GM19452 (cell line): Measurements from ENCODE around the gene PHF11.
A peak's percentile ranks its signal among the peaks of the same experiment; 100 is the strongest.
"Not testable (repeated sequence)": the region's sequence is repeated elsewhere in the genome, so short reads cannot be mapped to it uniquely, and the experiment has no call there.

Experiments
- ATAC-seq: cut with Tn5 transposase; IDR thresholded peaks from one replicate; pipeline ENCODE4 v1.9.1; 2021; ENCODE audit not compliant: unreplicated experiment

Gene PHF11

GRCh38 chr13:49495783-49496762 is at the start of gene PHF11:
Gene PHF11 (plus strand): TSS chr13:49495953. CDS start chr13:49496002, 49 bp downstream.
- ATAC-seq = peak; percentile 82

- no peak for ATAC-seq
Measured at GRCh38 chr13:49446473-49446872, 49.3 kb upstream of the PHF11 start.

- no peak for ATAC-seq
Measured at GRCh38 chr13:49448753-49449152, 47.0 kb upstream of the PHF11 start.

- ATAC-seq = no peak
Measured at GRCh38 chr13:49450105-49450819, 45.5 kb upstream of the PHF11 start.

GRCh38 chr13:49452725-49453457 is 42.9 kb upstream of the PHF11 start:
- no peak for ATAC-seq

- ATAC-seq = no peak
Measured at GRCh38 chr13:49453465-49453864, 42.3 kb upstream of the PHF11 start.

GRCh38 chr13:49454388-49455006 is 41.3 kb upstream of the PHF11 start:
- peak; percentile 90 for ATAC-seq

- no peak for ATAC-seq
Measured at GRCh38 chr13:49455007-49455398, 40.8 kb upstream of the PHF11 start.

GRCh38 chr13:49456156-49456555 is 39.6 kb upstream of the PHF11 start:
- ATAC-seq = no peak

- ATAC-seq = no peak
Measured at GRCh38 chr13:49457221-49457620, 38.5 kb upstream of the PHF11 start.

- peak; percentile 46 for ATAC-seq
Measured at GRCh38 chr13:49459580-49459979, 36.2 kb upstream of the PHF11 start.

- ATAC-seq = no peak
Measured at GRCh38 chr13:49464085-49464484, 31.7 kb upstream of the PHF11 start.

- no peak for ATAC-seq
Measured at GRCh38 chr13:49464621-49465325, 31.0 kb upstream of the PHF11 start.

GRCh38 chr13:49466292-49466838 is 29.4 kb upstream of the PHF11 start:
- ATAC-seq = no peak

GRCh38 chr13:49472186-49472585 is 23.6 kb upstream of the PHF11 start:
- no peak for ATAC-seq

- no peak for ATAC-seq
Measured at GRCh38 chr13:49476529-49476928, 19.2 kb upstream of the PHF11 start.

- ATAC-seq = no peak
Measured at GRCh38 chr13:49481788-49482187, 14.0 kb upstream of the PHF11 start.

GRCh38 chr13:49488563-49488962 is 7.2 kb upstream of the PHF11 start:
- no peak for ATAC-seq

- no peak for ATAC-seq
Measured at GRCh38 chr13:49494645-49495044, 1.1 kb upstream of the PHF11 start.

GRCh38 chr13:49496837-49497236 is 1.1 kb downstream of the PHF11 start:
- ATAC-seq = not testable (repeated sequence)
